SK-N-SH treated with all-trans-retinoic acid at 6 μM for 48 hours (cell line): Measurements from ENCODE around the gene HABP2.

ENCODE experiments used
- ARNTL ChIP-seq: fragments of 450-650 bp; formaldehyde crosslinking; IDR thresholded peaks from 2 replicates; pipeline ENCODE4 v1.5.0; 2020; ENCODE audit warnings: low read depth, mild to moderate bottlenecking, moderate library complexity, borderline replicate concordance
- BACH2 ChIP-seq: fragments of 250-450 bp; sonication (Bioruptor Pico); IDR thresholded peaks from 2 replicates; pipeline ENCODE4 v1.9.0; 2021; ENCODE audit warnings: mild to moderate bottlenecking, borderline replicate concordance
- CSDC2 ChIP-seq: fragments of 250-450 bp; sonication (Bioruptor Pico); IDR thresholded peaks from 2 replicates; pipeline ENCODE4 v1.5.0; 2020; ENCODE audit warnings: mild to moderate bottlenecking, moderate library complexity
- ESRRG ChIP-seq: fragments of 250-450 bp; sonication (Bioruptor Pico); IDR thresholded peaks from 2 replicates; pipeline ENCODE4 v1.6.1; 2021; ENCODE audit warnings: mild to moderate bottlenecking
- GLIS3 ChIP-seq: fragments of 250-450 bp; sonication (Bioruptor Pico); IDR thresholded peaks from 2 replicates; pipeline ENCODE4 v1.5.0; 2020; ENCODE audit warnings: mild to moderate bottlenecking, moderate library complexity
- ISL1 ChIP-seq: fragments of 250-450 bp; sonication (Bioruptor Pico); IDR thresholded peaks from 2 replicates; pipeline ENCODE4 v2.1.2; 2022; ENCODE audit warnings: mild to moderate bottlenecking, moderate library complexity
- OSR1 ChIP-seq: fragments of 250-450 bp; sonication (Bioruptor Pico); IDR thresholded peaks from 2 replicates; pipeline ENCODE4 v1.8.0; 2022; ENCODE audit warnings: moderate library complexity, mild to moderate bottlenecking, inconsistent platforms
- PATZ1 ChIP-seq: fragments of 250-450 bp; sonication (Bioruptor Pico); IDR thresholded peaks from 2 replicates; pipeline ENCODE4 v1.8.0; 2020; ENCODE audit warnings: mild to moderate bottlenecking, moderate library complexity, borderline replicate concordance
- RARB ChIP-seq: fragments of 250-450 bp; sonication (Bioruptor Pico); IDR thresholded peaks from 2 replicates; pipeline ENCODE4 v1.8.0; 2021; ENCODE audit warnings: mild to moderate bottlenecking, moderate library complexity
- ZFP3 ChIP-seq: fragments of 250-450 bp; sonication (Bioruptor Pico); IDR thresholded peaks from 2 replicates; pipeline ENCODE4 v1.5.0; 2020; ENCODE audit warnings: mild to moderate bottlenecking, moderate library complexity
- ZFP30 ChIP-seq: fragments of 450-650 bp; formaldehyde crosslinking; IDR thresholded peaks from 2 replicates; pipeline ENCODE4 v1.5.0; 2022; ENCODE audit warnings: mild to moderate bottlenecking, moderate library complexity
- ZNF70 ChIP-seq: fragments of 450-650 bp; formaldehyde crosslinking; IDR thresholded peaks from 2 replicates; pipeline ENCODE4 v1.5.0; 2020; ENCODE audit warnings: mild to moderate bottlenecking, moderate library complexity
- ZNF8 ChIP-seq: fragments of 450-650 bp; formaldehyde crosslinking; IDR thresholded peaks from 2 replicates; pipeline ENCODE4 v1.5.0; 2020; ENCODE audit warnings: mild to moderate bottlenecking, moderate library complexity
- TF ChIP-seq, protein P1 (sequence below): fragments of 250-450 bp; sonication (Bioruptor Pico); IDR thresholded peaks from 2 replicates; pipeline ENCODE4 v1.5.1; 2020; ENCODE audit warnings: low read depth, mild to moderate bottlenecking, moderate library complexity

GRCh38 chr10:113532724-113533123 is 20.1 kb upstream of the HABP2 start:
- TF ChIP-seq GLIS3 (CRISPR knock-in tag): no peak
- no peak for TF ChIP-seq PATZ1 (CRISPR knock-in tag)
- no peak for TF ChIP-seq ESRRG
- no peak for TF ChIP-seq ZNF70
- no peak for TF ChIP-seq ZFP3
- no peak for TF ChIP-seq ZFP30 (CRISPR knock-in tag)
- no peak for TF ChIP-seq OSR1
- TF ChIP-seq ZNF8 (CRISPR knock-in tag): no peak
- TF ChIP-seq, protein P1, sequence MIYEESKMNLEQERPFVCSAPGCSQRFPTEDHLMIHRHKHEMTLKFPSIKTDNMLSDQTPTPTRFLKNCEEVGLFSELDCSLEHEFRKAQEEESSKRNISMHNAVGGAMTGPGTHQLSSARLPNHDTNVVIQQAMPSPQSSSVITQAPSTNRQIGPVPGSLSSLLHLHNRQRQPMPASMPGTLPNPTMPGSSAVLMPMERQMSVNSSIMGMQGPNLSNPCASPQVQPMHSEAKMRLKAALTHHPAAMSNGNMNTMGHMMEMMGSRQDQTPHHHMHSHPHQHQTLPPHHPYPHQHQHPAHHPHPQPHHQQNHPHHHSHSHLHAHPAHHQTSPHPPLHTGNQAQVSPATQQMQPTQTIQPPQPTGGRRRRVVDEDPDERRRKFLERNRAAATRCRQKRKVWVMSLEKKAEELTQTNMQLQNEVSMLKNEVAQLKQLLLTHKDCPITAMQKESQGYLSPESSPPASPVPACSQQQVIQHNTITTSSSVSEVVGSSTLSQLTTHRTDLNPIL (CRISPR knock-in tag): no peak
- TF ChIP-seq ARNTL (CRISPR knock-in tag): no peak
- TF ChIP-seq CSDC2: no peak
- no peak for TF ChIP-seq ISL1 (CRISPR knock-in tag)
- no peak for TF ChIP-seq RARB
- no peak for TF ChIP-seq BACH2 (CRISPR knock-in tag)
